ENCODE data around the gene RRP1B.
"Not testable (repeated sequence)": the region's sequence is repeated elsewhere in the genome, so short reads cannot be mapped to it uniquely, and the experiment has no call there.

RRP1B gene

DNA sequence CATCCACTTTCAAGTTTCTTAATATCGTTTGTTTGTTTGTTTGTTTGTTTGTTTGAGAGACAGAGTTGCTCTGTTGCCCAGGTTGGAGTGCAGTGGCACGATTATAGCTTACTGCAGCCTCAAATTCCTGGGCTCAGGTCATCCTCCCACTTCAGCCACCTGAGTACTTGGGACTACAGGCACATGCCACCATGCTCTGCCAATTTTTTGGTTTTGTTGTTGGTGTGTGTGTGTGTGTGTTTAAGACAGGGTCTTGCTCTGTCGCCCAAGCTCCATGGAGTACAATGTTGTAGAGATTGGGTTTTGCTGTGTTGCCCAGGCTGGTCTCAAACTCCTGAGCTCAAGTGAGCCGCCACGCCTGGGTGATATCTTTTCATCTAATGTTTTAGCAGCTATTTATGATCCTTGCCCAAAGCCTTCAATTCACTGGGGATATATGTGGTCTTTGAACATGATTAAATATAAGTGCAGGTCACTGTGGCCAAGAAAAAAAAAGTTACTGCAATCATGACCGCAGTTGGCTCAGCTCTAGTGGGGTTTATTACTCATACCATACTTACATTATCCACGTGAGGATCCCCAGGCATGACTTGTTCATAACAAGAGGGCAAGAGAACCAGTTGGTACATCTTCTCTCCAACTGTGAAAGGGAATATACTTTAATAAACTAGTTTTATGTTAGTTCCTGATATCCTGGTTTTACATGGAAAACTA lies 8.0 kb downstream of the RRP1B start:
- in situ Hi-C loops (cut with MboI; ENCODE audit: low sequenced_read_pairs), result no loop called here

DNA sequence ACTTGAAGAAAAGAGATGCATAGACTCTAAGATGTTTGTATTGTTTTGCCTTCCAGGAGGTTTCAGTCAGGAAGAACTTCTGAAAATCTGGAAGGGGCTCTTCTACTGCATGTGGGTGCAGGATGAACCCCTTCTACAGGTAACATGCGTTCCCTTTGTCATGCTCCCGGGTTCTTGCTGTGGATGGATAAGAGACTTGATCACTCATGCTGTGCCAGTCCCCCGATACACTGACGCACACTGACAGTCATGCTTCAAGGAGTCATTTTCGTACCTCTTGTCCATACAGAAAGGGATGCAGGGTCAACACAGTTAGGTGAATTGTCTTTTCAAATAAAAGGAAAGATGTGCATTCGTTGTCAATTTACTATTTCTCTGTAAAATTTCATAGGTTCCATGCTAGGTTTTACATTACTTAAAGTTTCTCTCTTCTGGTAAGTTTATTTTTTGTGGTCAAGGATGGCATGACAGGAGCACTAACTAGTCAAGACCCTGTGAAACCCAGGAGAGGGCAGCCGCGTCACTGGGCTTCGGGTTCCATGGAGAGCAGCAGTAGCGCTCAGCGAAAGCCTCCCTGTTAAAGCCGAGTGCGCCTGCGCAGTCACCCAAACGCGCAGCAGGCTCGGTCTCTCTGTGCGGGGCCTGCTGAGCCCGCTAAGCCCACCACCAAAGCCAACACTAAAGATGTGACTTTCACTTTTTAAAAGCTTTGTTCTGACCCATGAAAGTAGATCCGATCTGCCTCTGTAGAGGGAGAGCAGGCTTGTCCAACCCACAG lies 10.7 kb downstream of the RRP1B start:
- in situ Hi-C loops (cut with MboI; ENCODE audit: low sequenced_read_pairs), result no loop called here

DNA sequence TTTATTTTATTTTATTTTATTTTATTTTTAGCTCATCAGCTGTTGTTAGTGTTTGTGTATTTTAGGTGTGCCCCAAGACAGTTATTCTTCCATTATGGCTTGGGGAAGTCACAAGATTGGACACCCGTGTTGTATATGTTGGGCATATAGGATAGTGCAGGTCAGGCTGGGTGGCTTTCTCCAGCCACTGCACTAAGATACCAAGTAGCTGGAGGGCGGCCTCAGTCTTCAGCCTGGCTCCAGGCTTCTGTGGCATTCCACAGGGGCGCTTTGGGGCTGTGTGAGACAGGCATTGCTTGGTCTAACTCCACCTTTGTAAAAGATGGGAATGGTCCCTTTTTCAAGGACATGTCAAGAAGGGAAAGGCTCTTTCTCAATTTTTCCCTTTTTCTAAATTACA lies 16.5 kb downstream of the RRP1B start:
- in situ Hi-C loops (cut with MboI; ENCODE audit: low sequenced_read_pairs), result no loop called here

DNA sequence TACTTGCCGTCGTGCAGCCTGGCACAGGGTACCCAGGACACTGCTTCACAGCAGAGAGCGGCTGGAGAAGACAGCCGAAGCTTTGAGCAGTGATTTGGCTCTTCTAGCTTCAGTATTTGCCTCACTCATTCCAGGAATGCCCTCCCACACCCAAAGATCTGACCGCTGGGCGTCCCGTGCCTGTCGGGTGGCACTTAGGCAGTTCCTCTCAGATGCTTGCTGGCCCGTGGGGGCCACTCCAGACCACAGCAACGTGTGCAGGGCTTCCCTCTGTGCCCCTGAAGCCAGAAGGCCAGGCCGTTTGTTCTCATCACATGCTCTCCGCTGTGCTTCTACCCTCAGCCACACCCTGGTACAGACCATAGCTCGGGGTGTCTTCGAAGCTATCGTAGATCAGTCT lies 17.0 kb downstream of the RRP1B start:
- in situ Hi-C loops (cut with MboI; ENCODE audit: low sequenced_read_pairs), result no loop called here

DNA sequence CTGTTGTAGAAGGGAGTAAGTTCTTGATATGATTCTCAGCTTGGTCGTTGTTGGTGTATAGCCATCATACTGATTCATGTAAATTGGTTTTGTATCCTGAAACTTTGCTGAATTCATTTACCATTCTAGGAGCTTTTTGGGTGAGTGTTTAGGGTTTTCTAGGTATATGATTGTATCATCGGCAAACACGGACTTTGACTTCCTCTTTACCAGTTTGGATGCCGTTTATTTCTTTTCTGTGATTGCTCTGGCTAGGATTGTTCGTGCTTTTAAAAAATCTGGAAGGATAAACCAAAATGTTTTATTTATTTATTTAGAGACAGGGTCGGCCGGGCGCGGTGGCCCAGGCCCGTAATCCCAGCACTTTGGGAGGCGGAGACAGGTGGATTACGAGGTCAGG lies 20.6 kb downstream of the RRP1B start:
- in situ Hi-C loops (cut with MboI; ENCODE audit: low sequenced_read_pairs), result no loop called here

DNA sequence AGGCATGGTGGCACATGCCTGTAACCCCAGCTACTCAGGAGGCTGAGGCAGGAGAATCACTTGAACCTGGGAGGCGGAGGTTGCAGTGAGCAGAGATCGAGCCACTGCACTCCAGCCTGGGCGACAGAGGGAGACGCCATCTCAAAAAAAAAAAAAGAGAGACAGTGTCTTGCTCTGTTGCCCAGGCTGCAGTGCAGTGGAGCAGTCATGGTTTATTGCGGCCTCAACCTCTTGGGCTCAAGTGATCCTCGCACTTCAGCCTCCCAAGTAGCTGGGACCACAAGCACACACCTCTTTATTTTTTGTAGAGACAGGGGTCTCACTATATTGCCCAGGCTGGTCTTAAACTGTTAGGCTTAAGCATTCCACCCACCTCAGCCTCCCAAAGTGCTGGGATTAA lies 21.1 kb downstream of the RRP1B start:
- in situ Hi-C loops (cut with MboI; ENCODE audit: low sequenced_read_pairs), result not testable (repeated sequence)

DNA sequence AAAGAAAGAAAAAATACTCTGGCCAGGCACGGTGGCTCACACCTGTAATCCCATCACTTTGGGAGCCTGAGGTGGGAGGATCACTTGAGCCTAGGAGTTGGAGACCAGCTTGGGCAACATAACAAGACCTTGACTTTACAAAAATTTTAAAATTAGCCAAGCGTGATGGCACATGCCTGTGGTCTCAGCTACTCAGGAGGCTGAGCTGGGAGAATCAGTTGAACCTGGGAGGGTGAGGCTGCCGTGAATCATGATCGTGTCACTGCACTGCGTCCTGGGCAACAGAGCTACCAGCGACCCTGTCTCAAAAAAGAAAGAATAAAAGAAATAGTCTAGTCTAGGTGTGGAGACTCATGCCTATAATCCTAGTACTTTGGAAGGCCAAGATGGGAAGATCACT lies 22.3 kb downstream of the RRP1B start:
- in situ Hi-C loops (cut with MboI; ENCODE audit: low sequenced_read_pairs), result no loop called here

DNA sequence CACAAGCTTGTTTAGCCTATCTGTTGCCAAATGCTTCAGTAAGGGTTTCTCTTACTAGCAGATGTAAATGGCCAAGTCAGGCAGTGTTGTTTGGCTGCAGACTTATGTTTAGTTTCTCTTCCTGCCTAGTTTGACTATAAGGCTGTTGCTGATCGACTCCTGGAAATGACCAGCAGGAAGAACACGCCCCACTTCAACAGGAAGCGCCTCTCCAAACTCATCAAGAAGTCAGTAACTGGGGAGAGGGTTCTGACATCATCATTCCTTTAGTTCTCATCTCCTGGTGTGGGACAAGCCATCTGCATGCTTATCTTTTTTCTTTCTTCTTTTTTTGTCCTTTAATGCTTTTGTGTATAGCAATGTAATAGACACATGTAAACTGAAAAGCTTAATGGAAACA lies 25.1 kb downstream of the RRP1B start:
- in situ Hi-C loops (cut with MboI; ENCODE audit: low sequenced_read_pairs), result no loop called here

DNA sequence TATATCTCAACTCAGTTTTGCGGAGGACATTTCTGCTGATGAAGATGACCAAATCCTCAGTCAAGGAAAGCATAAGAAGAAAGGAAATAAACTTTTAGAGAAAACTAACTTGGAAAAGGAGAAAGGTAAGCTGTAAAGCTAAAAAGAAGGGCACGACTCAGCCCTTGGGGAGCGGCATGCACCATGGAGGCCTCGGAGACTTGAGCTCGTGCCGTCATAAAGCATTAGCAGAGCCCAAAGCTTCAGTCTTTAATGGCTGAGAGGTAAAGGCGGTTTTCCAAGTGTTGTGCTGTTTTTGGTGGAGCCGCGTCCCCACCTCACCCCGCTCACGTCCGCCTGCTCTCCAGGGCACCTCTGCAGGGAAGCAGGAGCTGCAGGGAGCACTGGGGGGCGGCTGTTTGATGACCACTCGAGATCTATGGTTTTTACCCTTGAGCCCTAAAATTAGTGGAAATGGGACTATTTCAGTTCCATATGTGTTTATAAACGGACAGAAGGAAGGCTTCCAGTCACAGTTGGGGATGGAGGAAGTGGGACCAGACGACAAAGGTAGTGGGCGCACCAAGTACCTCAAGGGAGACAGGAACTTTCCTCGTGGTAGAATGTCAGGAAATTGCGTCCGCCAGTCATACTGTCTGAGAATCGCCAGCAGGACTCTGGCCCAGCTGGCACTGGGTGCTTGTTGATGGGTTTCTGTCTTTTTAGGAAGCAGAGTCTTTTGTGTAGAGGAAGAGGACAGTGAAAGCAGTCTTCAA lies 27.6 kb downstream of the RRP1B start:
- in situ Hi-C loops (cut with MboI; ENCODE audit: low sequenced_read_pairs), result no loop called here

DNA sequence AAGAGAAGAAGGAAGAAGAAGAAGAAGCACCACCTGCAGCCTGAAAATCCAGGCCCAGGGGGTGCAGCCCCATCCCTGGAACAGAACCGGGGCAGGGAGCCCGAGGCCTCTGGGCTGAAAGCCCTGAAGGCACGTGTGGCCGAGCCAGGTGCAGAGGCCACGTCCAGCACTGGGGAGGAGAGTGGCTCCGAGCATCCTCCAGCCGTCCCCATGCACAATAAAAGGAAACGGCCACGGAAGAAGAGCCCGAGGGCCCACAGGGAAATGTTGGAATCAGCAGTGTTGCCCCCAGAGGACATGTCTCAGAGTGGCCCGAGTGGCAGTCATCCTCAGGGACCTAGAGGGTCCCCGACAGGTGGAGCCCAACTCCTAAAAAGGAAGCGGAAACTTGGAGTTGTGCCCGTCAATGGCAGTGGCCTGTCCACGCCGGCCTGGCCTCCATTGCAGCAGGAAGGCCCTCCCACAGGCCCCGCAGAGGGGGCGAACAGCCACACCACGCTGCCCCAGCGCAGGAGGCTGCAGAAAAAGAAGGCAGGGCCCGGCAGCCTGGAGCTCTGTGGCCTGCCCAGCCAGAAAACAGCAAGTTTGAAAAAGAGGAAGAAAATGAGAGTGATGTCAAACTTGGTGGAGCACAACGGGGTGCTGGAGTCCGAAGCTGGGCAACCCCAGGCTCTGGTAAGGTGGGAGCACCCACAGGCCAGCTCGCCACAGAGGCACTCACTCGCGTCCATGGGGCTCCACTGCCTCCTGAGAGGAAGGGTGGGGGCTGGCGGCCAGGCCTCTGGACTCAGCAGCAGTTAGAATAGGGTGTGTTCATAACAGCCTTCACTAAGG lies 28.4 kb downstream of the RRP1B start:
- in situ Hi-C loops (cut with MboI; ENCODE audit: low sequenced_read_pairs), result no loop called here

DNA sequence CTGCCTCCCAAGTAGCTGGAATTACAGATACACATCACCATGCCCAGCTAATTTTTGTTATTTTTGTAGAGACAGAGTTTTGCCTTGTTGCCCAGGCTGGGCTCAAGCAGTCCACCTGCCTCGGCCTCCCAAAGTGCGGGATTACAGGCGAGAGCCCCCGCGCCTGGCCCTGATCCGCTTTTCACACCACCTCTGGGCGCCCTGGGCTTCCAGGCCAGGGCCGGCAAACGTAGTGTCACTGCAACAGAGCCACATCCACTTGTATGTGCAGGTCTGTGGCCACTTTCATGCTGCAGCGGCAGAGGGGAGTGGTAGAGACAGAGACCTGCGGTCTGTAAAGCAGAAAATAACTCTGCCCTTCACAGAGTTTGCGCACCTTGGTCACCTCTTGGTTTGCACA lies 29.5 kb downstream of the RRP1B start:
- in situ Hi-C loops (cut with MboI; ENCODE audit: low sequenced_read_pairs), result no loop called here

DNA sequence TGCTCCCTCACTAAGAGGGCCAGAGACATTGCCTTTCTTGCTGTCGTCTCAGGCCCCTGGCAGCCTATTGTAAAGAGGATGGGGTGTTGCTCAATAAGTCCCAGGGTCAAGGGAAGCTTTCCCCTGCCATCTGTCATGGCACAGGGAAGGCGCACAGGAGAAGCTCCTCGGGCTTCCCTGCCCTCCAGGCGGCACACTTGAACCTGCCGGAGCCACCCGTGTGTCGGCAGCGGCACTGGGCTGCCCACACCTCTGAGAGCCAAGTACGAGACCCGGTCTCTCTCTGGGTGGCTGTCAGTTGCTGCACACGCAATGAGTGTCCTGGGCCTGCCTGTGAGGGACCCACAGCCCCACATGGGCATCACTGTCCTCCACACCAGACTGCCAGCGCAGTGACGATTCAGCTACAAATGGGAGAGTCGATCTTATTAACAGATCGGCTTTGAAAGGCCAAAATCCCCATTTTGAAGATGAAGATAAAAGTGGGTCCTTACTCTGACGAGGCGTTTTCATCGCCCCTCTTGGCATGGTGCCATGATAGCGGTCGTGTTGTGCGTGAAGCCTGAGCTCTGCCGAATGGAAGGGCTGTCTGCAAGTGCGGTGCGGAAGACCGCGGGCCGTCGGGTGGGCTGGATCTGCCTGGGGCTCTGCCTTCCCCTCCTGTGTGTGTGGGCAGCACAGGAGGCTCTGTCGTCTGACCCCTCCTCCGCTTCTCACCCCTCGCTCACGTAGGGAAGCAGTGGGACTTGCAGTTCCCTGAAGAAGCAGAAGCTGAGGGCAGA lies 30.4 kb downstream of the RRP1B start:
- in situ Hi-C loops (cut with MboI; ENCODE audit: low sequenced_read_pairs), result no loop called here

DNA sequence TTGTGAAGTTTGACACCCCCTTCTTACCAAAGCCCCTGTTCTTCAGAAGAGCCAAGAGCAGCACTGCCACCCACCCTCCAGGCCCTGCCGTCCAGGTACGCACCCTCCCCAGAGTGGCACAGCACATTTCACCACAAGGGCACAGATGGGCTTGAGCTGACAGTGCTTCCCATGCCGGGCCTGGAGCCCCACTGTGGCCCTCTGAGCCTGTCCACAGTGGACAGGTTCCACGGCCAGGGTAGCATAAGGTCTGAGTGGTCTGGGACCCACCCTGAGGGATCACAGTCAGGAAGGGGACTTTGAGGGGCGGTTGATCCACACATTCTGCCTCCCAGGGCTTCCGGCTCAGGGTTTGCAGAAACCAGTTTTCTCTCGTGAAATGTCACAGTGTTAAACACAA lies 31.0 kb downstream of the RRP1B start:
- in situ Hi-C loops (cut with MboI; ENCODE audit: low sequenced_read_pairs), result no loop called here

DNA sequence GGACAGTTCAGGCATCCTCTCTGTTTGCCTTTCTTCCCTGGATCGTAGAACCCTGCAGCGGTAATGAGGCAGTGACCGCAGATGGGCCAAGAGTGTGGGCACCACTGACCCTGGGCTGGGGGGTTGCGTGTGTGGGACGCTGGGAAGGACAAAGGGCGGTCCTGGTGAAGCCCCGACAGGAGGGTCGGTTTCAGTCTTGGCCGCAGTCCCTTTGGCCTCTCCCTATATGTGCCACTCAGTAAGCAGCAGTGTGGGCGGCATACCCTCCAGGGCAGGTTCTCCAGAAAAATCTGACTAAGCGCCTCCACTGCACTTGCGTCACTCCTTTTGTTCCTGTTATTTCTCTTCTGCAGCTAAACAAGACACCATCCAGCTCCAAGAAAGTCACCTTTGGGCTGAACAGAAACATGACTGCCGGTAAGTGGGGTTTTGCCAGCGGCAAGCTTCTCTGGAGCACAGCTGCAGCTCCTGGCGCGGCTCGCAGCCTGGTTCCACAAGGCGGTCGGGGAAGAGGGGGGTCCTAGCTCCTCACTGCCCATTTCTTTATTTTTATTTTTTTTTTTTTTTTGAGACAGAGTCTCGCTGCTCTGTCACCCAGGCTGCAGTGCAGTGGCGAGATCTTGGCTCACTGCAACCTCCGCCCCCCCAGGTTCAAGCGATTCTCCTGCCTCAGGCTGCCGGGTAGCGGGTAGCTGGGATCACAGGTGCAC lies 31.9 kb downstream of the RRP1B start:
- in situ Hi-C loops (cut with MboI; ENCODE audit: low sequenced_read_pairs), result no loop called here

DNA sequence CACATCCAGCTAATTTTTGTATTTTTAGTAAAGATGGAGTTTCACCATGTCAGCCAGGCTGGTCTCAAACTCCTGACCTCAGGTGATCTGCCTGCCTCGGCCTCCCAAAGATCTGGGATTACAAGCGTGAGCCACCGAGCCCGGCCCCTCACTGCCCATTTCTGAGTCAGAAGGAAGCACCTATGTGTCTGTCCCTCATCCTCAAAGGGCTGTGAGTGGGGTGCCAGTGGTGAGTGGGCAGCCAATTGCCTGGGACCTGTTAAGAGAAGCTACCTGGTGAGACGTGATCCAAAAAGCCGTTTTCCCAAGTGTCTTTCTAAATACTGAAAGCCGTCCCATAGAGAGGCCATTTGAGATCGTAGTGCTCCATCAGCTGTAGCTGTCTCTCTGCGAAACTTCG lies 32.4 kb downstream of the RRP1B start:
- in situ Hi-C loops (cut with MboI; ENCODE audit: low sequenced_read_pairs), result no loop called here

DNA sequence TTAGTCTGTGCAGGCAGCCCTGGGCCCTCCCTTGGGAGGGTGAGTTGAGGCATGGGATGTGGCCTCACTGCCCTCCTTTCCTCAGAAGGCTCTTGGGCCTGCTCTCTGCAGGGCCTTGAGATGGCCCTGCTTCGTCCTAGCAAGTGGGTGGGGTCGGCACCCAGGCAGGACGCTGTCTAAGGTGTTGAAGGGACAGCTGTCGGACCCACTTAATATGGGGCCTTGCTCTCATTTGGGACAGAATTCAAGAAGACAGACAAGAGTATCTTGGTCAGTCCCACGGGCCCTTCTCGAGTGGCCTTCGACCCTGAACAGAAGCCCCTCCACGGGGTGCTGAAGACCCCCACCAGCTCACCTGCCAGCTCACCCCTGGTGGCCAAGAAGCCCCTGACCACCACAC lies 33.6 kb downstream of the RRP1B start:
- in situ Hi-C loops (cut with MboI; ENCODE audit: low sequenced_read_pairs), result no loop called here

DNA sequence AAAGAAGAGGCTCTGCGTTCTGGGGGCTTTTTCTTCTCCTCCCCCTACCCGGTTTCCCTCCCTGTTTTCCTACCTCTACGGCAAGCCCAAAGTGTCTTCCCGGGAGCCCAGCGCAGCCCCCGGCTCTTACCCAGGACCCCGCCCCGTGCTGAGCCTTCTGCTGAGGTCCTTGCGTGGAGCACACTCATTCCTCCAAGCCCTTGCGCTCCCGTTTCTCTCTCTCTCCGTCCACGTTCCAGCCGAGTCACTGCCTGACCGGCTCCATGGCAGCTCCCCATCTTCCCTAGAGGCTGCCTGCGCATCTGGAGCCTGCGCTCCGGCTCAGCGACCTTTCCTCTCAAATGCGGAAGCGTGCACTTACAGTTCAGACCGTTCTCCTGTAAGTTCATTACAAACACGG lies 34.6 kb downstream of the RRP1B start:
- in situ Hi-C loops (cut with MboI; ENCODE audit: low sequenced_read_pairs), result no loop called here

DNA sequence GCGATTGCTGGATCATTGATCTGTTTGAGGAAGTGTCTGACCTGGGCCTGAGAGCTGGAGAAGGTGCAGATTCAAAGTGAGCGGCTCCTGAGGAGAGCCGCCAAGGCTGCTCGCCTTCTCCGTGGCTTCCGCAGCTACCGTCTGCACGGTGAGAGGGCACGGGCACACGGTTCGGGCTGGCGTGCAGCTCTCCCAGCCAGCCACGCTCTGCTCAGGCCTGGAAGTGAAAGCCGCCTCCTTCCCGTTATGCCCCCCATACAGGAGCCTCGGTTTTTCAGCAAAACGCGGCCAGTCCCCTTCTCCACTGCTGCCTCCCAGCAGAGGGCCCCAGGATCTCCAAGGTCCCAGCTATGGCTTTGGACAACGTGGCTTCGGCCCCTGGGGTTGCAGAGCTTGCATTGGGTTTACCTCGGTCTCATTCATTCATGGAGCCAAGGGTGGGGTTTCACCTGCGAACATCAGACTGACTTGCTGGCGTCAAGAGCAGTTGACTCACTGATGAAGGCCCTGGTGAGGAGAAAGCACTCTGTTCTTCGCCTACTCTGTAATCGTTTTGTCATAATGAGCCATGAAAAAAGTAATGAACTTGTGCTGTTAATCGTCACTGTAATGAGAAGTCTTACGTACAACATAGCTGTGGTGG lies 35.2 kb downstream of the RRP1B start:
- in situ Hi-C loops (cut with MboI; ENCODE audit: low sequenced_read_pairs), result no loop called here

DNA sequence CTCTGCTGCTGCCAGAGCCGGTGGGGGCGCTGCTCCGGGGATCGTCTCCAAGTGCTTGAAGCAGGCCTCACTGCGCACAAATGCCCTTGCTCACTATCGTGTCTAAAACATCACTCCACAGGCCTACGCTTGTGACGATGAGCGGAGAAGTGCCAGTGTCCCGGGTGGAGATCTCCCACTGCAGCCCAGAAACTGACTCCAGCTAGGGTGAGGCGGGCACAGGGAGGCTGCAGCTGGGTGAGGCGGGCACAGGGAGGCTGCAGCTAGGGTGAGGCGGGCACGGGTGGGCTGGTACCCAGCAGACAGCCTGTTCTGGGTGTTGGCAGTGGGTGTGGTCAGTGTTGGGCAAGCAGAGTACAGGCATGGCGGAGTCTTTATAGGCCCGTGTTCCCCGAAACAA lies 36.9 kb downstream of the RRP1B start:
- in situ Hi-C loops (cut with MboI; ENCODE audit: low sequenced_read_pairs), result no loop called here

All from hTERT RPE-1 (cell line).